ENCODE measurements around the gene COX8C.
"Not testable (repeated sequence)": the region's sequence is repeated elsewhere in the genome, so short reads cannot be mapped to it uniquely, and the experiment has no call there.

The COX8C gene

DNA sequence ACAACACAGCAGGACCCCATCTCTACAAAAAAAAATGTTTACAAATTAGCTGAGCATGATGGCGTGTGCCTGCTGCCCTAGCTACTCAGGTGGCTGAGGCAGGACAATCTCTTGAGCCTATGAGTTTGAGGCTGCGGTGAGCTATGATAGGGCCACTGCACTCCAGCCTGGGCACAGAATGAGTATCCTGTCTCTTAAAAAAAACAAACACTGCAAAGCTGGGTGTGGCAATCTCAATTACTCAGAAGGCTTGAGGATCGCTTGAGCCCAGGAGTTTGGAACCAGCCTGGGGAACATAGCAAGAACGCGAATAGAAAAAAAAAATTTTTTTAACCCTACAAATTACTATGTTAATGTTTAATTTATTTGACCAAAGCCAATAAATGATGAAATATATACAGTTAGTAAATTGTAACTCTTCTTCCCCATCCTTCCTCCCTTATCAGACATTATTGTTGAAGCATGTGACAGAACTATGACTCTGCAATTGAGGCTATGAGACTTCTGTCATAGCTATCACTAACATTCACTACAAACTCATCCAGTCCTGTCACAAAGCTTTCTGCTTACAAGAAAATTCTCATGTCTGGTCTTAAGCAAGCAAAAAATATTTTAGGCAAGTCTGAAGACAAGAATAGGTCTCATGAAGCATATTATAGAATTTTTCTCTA is 23.9 kb upstream of the COX8C start:
- DNase-seq: no peak

DNA sequence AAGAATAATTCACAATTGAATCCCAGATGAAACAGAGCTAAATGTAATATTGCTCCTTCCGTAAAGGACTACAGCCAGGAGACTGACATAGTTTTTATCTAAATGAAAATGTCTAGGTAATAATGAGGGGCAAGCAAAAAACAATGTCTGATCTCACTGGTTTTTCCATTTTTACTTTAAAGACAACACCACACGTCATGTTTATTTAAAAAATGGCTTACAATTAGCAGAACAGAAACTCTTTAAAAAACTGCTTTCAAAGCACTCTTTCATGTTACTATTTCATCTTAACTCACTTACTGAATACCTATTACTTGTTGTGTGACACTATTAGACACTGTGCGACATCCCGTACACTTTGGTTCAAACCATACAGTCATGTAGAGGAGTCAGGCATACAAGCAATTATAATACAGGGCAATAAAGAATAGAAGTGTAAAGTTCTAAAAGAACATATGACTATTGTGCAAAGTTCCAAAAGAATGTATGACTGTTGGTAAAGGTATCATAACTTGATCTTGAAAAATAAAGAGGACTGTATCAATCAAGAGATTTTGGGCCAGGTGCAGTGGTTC is 23.3 kb upstream of the COX8C start:
- DNase-seq: no peak

DNA sequence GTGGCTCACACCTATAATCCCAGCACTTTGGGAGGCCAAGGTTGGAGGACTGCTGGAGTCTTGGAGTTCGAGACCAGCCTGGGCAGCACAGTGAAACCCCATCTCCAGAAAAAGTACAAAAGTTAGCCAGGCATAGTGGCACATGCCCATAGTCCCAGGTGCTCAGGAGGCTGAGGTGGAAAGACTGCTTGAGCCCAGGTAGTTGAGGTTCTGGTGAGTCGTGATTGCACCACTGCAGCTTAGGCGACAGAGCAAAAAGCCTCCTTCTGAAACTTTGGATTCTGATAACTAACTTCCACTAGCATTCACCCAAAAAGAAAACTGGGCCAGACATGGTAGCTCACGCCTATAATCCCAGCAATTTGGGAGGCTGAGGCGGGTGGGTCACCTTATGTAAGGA is 20.8 kb upstream of the COX8C start:
- DNase-seq: no peak

DNA sequence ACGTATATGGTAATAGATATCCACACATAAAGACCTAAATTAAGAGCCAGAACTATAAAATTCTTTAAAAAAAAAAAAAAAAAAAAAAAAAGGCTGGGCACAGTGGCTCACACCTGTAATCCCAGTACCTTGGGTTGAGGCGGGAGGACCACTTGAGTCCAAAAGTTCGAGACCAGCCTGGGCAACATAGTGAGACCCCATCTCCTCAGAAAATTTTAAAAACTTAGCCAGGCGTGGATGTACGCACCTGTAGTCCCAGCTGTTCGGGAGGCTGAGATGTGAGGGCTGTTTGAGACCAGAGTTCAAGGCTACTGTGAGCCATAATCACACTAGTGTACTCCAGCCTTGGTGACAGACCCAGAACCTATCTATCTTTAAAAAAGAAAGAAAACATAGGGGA is 18.4 kb upstream of the COX8C start:
- no peak for DNase-seq

DNA sequence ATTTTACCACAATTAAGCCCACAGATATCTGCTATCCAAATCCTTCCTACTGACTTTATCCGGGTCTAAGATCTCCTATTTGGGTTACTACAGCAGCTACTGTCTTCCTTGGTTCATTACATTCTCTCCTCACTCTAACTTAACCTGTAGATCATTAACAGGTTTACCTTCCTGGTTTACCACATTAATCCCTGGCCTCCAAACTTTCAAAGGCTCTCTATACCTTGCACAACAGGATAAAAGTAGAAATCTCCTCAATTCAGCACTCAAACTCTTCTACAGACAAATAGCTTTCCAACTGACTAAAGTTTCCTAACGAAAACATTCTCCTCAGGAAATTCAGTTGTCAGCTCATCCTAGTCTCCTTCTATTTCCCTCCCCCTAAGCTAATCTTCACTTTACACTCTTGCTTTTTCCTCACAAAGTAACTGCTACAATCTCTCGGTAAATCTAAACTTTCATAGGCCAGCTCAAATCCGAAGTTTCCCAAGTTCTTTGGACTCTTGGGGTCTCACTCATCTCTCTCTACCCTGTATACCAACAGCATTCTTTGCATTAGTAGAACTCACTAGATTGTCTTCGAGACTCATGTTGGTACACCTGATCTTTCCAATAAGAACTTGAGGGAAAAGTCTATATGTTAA is 16.9 kb upstream of the COX8C start:
- no peak for DNase-seq

DNA sequence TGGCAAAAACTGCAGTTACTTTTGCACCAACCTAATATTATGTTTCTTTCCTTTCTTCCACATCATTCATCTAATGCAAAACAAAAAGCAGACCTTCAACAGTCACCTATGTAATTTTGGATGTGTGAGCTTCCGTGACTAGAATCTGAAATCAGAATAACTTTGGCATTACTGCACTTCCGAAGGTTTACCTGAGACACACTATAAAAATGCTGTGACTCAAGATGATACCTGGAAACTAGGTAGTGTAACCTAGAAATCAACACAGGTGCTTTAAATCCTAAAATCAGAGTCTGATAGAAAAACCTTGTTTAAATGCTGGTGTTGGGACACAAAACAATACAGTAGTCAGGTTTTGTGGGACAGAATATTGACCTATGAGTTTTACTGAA is 16.4 kb upstream of the COX8C start:
- no peak for DNase-seq

DNA sequence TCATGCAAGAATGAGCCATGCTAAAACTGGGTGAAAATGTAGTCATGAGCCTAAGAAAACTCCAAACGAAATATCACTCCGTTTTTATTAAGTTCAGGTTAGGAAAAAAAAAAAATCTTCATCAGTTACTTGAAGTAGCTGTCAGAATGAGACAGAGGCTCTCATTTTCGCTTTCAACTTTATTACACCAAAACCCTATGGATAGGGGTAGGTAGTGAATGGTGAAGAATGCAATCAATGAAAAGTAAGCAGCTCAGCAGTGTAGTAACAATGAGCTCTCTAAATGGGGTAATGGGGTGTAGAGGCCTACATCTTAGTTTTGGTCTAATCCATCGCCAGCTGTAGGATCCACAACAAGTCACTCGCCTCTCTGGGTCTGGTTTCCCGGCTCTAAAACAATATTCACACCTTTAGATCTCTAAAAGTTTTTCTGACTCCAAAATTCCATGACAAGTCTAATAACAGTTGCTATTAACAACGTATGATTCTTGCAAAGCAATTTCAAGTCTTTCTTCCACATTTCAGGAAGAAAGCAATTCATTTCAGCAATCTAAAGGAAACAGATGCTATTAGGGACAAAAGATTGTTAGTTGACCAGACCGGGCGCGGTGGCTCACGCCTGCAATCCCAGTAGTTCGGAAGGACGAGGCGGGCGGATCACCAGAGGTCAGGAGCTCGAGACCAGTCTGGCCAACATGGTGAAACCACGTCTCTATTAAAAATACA is 15.8 kb upstream of the COX8C start:
- no peak for DNase-seq

DNA sequence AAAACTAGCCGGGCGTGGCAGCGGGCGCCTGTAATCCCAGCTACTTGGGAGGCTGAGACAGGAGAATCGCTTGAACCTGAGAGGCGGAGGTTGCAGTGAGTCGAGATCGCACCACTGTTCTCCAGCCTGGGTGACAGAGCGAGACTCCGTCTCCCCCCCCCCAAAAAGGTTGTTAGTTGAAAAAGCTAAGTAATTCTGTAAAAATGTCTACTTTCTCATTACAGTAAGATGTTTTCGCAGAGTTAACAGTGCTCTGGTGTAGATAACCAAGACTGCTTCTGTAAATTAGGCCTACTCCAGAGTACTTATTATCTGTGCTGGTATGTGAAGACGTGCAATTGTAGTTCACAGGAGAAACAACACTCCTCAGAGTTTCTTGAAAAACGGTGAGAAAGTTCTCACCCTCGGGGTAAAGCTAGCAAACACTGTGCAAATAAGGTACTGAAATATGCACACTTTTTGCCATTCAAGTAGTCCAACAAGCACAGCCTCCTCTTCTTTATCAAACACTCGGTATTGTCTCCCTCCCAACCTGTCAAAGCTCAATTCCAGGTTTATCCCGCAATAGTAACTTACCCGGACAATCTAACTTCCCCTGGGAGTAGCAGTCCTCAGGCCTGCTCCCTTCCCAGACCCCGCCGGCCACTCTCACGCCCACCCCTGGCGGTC is 15.1 kb upstream of the COX8C start:
- no peak for DNase-seq

DNA sequence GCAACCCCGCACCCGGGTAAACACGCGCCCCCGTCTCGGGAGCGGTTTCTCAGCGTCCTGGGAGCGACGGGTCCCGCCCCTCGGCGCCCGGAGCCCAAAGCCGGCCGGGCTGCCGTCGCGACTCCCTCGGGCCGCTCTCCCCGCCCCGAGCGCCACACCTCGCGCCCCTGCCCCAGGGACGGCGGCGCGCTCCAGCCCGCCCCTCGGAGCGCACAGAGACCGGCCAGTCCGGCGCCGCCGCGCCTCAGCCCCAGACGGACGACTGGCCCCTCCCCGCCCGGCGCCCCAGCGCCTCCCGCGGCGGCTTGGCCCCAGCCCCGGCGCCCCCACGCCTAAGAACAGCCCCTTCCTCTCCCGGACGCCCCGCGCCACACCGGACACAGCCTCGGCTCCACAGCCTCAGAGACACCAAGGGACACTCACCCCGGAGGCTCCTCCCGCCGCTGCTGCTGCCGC is 14.6 kb upstream of the COX8C start:
- peak; percentile 67 for DNase-seq

DNA sequence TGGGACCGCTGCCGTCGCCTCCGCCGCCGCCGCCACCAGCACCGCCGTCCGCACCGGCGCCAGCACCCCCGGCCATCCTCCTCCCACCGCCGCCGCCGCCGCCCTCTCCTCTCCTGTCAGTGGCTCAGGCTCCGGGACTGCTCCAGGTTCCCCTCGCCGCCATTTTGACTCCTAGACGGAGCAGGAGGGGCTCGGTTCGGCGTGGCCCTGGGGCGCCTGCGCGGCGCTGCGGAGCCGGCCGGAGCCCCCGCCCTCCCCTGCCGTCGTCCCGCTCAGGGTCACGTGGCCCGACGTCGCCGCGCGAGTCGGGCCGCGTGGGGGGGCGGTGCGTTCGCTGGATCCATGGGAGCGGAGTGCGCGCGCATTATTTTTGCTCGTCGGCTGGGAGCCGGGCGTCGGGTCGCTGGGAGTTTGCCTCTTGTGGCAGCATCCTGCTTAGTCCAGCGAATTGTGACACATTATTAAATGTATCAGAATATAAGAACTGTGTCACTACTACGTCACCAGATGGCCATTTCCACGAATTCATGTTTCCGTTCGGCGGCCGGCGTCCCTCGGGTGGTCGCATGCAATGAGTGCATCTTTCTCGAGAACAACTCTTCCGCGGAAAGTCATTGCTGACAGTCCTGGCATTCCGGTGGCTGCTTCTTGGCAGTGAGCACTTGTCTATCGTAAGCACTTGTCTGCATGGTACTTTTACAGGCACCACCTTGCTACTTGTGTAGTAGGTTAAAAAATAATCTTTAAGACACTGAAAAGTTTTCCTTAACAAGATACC is 13.9 kb upstream of the COX8C start, which contains the start of gene BTBD7:
BTBD7 (minus strand) TSS at position 184 of the 778 bp plus-strand sequence. CDS start 36,985 bp downstream, outside the sequence.
- peak; percentile 97 for DNase-seq

DNA sequence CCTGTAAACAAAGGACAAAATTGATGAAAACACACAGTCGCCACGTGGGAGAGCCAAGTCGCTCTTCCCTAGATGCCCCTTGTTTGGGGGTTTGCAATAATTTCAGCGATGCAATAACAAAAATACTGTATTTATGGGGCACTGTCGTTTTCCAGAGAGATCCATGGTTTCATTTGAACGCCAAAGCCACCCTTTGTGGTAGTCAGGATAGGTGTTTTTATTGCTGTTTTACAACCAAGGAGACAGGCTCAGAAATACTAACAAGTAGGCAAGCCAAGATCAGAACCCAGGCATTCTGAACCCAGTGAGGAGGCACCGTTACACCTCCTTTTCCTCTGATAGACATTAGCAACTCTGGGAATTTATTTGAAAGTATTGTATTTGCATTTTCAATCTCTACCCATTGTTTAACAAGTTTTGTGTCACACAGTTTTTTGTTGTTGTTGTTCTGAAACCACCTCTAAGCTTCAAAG is 13.3 kb upstream of the COX8C start:
- no peak for DNase-seq

DNA sequence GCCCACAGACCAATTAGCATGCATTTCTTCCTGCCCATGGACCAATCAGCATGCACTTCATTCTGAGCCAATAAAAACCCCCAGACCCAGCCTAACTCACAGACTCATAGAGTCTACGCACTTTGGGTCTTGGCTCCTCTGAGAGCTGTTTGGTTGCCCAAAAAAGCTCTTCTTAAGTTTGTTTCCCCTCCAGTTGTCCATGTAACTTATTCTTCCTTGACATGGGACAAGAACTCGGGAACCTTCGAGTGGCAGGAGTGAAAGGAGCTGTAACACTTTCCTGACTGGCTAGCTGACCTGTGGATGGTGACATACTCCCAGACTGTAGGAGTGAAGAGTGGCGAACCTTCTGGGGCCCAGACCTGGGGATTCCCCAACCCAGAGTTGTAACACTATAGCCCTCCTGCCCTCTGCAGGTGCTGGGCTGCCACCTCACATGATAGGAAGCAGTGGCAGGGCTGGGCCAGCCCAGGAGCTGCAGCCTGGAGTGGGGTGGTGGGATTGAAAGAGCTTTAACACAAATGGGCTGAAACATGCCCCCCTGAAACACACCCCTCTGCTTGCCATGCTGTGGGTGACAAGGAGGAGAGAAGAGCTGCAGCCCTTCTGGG is 9.7 kb upstream of the COX8C start:
- no peak for DNase-seq

DNA sequence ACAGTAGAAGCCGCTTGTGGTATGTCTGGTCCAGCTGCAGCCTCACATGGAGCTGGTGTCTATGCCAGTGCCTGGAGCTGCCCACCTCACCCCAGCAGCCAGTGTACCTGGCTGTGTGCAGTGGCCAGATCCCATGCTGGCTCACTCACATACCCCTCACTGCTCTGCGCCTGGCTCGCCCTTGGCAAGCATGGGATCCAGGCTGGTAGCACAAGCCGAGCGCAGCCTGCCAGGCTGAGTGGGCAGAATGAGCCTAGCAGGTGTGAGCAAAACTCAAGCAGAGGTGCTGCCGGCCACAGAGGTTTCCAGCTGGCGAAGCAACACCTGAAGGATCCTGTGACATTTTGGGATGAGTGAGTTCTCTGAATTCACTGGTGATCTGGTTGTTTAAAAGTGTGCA is 9.1 kb upstream of the COX8C start:
- DNase-seq: no peak

DNA sequence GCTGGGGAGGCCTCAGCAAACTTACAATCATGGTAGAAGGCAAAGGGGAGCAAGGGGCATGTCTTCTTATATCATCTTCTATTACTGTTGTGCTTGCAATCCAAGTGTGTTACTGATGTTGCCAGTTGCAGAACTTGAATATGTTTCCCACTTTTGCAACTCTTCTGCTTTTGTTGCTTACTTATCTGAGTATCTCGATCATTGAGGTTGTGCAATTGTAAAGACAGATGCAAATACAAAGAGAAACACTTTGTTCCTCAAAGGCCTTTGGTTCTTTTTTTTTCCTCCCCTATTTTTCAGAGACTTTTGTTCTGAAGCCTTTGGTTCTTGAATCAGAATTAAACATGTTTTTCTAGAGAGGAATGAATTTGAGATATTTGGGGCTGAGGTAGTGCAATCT is 3.7 kb upstream of the COX8C start:
- no peak for DNase-seq

DNA sequence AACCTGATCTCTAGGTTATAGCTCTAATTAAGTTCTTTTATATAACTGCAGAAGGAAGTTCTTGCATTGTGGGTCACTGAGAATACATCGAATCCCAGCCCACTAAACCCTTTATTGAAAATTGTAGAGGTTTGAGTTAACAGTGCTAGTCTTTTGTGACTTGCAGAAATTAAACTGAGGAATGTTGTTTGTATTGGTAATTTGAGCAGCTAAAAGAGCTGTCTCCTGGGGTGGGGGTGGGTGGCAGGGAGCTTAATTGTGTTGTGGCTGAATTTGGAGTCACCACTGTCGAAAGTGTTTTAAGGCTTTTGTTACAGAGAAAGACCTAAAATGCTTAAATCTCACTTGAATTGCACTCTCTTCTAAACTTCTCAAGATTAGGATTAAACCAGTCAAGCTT is 3.2 kb upstream of the COX8C start:
- no peak for DNase-seq

DNA sequence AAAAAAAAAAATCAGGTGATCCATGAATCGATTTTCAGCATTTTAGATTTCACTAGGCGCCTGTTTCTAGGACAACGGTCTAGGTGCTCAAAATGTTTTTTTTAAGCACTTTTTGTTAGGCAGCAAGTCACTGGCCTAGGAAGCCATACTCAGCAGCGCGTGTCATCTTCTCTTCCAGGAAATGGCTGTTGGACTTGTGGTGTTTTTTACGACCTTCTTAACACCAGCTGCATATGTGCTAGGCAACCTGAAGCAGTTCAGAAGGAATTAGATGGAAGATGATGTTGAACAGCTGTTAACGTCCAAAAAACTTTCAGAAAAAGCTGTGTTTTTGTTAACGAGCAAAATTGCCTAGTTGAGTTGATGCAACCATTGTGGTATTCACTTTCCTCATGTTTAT is 868 bp downstream of the COX8C start:
- DNase-seq: no peak

DNA sequence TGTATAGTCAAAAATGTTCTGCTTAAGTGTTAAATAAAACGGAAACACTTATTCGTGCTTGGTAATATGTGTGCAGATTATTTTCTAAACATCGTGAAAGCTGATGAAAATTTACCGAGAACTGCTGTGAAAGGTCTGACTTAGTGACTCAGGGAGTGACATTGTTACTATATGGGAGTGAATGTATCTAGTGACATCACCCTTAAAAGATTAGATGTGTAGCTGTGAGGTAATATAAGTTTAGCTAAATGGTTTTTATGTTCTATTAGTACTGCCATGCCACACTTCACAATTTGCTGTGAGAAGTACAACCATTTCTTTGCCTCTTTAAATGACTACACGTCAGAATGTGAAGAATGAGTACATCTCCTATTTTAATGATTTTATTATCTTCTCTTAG is 1.3 kb downstream of the COX8C start:
- no peak for DNase-seq

DNA sequence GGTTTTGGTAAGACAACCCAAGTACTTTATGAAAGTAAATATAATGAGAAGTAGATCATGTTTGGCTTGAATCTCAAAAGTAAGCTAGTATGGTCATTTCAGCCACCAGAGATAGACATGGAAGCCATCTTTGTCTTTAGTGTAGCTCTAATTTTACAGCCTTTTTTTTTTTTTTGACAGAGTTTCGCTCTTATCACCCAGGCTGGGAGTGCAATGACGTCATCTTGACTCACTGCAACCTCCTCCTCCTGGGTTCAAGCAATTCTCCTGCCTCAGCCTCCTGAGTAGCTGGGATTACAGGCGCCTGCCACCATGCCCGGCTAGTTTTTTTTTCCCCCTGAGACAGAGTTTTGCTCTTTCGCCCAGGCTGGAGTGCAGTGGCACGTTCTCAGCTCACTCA is 7.9 kb downstream of the COX8C start:
- DNase-seq: not testable (repeated sequence)

DNA sequence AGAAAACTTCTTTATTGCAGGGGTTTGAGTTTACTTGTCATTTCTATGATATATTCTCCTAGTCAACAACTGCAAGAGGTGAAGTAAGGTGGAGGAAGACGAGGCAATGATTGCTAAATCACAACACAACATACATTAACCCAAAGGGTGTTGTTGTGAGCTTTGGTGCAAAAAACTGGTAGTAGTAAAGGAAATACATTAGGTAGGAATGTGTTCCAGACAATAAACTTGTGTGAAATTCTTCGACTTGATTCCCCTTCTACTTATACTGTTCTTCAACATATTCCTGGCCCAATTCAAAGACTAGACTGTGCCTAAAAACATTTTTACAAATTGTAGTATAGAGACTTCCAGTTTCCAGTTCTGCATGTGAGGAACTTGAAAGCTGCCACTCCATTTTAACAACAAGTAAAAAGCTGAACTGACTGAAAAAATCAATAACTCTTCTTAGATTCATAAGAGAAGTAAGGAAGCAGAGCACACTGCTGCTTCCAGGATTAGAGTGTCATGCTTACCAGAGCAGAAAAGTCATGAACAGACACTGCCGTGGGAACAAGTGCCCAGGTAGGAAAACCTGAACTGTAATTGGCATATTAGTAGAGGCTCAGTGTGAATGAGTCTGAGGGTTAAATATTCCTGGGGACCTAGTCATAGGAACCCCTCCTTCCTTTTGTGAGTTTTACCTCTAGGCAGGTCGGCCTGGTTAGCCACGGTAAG is 22.2 kb downstream of the COX8C start:
- no peak for DNase-seq

DNA sequence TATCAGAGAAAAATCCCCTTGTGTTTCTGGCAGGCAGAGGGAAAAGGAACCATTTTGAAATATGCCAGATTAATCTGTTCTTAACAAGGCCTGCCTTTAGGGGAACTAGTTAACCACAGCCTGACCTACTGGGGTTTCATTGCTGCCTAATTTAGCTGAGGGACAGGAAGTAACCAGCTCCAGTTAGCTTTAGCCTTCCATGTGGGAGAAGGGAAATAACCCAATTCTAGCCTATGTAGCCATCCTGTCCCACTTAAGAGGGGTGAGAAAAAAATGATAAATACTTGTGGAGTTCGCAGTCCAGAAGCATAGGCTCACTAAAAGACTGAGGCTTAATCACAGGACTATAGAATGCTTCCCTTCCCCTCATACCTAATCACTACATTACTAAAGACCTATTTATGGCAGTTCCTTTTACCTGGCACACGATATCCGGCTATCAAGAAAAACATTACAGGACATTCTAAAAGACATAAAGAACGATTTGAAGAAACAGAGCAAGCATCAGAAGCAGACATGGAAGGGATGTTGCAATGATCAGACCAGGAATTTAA is 22.8 kb downstream of the COX8C start:
- no peak for DNase-seq

DNA sequence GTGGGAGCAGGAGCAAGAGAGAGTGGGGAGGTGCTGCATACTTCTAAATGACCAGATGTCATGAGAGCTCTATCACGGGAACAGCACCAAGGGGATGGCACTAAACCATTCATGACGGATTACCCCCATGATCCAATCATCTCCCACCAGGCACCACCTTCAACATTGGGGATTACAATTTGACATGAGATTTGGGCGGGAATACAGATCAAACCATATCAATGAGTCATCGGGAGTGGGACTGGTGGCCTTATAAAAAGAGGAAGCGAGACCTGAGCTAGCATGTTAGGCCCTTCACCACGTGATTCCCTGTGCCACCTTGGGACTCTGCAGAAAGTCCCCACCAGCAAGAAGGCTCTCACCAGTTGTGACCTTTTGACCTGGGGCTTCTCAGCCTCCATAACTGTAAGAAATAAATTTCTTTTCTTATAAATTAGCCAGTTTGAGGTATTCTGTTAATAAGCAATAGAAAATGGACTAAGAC is 28.7 kb downstream of the COX8C start:
- DNase-seq: no peak
